ENCODE results near the gene MED22.

MED22 gene

DNA sequence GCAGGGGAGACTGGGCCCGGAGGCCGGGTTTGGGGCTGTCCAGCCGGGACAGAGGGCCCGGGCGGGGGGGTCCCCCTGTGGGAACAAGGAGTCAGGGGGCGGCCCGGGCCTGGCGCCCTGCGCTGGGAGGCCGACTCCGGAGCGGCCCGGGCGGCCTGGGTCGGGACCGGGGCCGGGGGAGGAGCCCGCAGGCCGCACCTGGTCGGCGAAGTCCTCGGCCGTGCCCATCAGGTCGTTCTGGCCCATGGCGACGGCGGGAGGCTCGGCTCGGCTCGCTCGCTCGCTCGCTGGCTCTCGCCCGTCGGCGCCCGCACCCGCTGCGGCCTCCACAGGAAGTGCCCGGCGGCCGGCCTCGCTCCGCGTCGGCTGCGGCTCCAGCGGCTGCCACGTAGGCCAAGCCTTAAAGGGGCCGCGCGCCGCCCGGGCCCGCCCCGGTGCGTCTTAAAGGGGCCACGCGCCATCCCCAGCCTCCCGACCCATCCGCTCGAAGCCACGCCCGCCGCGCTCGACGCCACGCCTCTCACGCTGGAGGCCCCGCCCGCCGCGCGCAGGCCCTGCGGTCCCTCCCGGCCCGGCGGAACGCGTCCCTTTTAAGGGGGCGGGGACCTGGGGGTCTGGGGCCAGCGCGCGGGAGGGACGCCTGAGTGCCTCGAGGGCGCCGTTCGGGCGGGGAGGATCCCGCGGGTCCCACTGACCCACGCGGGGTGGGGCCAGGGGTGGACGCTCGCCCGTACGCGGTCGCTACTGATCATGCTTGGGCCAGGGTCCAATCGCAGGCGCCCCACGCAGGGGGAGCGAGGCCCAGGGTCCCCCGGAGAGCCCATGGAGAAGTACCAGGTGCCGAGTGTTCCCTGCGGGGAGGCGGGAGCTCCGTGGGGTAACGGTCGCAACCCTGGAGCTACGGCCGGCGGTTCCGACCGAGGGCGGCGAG is 28.1 kb upstream of the MED22 start, which contains the start of the genes STKLD1 and SURF4:
TSS of gene STKLD1 (plus strand) at position 643 of the 931 bp plus-strand sequence. CDS start at position 751, 108 bp downstream.
TSS of gene SURF4 (minus strand) at position 337 of the 931 bp plus-strand sequence. CDS start at position 246, 91 bp downstream.
- peak; percentile 90 for DNase-seq

- no peak for DNase-seq
Observed at GRCh38 chr9:133375116-133375723, 27.3 kb upstream of the MED22 start.

- DNase-seq = no peak
Observed at GRCh38 chr9:133374612-133375115, 26.7 kb upstream of the MED22 start.

- no peak for DNase-seq
Observed at GRCh38 chr9:133372144-133372543, 24.2 kb upstream of the MED22 start.

GRCh38 chr9:133371261-133371711 is 23.4 kb upstream of the MED22 start:
- DNase-seq = no peak

- no peak for DNase-seq
Observed at GRCh38 chr9:133370685-133371084, 22.8 kb upstream of the MED22 start.

DNA sequence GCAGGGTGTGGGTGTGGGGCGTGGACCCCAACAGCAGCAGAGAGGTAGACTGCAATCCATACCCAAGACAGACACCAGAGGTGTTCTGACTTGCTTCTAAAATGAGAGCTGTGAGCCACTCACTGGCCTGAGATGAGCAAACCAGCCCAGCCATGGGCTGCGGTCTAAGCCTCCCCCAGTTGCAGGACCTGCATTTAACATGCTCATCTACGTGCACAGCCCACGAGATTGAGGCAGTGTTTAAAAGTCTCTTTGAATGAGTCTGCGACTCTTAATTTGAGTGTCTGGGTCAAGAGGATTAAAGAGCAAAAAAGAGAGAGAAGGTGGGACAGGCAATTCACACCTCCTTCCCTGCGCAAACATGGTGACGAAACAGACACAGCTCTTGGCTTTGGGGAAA is 22.0 kb upstream of the MED22 start:
- DNase-seq = no peak

DNA sequence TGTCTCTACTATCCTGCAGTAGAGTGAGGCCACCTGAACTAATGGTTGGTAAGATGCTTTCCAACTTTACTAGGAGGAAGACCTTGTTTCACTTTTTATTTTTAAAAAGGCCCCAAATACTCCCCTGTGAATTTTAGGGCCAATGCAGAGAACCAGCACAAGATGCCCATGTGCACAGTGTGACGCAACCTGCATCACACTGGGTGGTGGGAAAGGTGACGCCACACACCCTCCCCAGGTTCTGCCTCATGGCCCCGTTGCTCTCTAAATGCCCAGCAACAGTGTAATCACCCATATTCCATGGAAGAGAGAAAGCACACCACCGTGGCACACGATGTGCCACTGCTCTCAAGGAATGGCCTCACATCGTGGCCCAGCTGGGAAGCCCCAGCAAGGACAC is 21.5 kb upstream of the MED22 start:
- DNase-seq = no peak

DNA sequence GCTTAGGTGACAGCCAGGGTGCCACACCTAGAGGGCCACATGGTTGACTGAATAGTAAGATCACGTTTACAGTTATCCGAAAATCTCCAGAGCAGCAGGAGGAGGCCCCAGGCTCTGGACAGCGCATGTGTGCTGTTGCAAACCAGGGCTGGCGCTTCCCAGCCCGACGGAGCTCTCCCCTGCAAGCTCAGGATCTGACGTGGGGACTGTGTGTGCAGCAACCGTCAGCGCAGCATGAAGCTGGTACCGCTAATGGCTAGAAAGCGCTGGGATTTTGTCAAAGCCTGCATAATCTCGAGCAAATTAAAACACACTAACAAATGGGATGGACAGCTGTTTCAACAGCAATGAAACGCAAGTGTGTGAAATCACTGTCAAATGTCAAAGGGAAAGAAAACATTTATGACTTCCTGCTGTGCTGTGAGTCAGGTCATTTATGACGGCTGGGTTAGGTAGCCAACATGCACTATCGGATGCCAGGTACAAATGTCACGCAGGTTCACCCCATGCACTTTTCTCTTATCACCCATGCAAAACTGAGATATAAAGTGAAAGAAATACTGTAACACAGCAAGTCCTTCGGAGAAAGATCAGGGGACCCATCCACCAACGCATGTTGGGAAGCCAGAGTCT is 20.4 kb upstream of the MED22 start:
- DNase-seq = no peak

DNA sequence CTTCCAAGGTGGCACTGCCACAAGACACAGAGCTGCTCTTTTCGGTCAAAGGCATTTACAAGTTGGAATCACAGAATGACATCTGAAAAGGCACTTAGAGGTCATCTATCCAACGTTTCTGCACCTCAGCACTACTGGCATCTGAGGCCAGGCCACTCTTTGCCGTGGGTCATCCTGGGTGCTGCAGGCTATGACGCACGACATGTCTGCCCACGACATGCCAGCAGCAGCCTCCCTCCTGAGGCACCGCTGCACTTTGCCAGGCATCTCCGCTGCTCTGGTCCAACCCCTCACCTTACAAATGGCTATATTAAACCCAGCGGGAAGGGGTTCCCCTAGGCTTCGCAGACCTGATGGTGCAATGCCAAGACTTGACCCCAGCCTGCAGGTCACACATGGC is 19.8 kb upstream of the MED22 start:
- DNase-seq = no peak

DNA sequence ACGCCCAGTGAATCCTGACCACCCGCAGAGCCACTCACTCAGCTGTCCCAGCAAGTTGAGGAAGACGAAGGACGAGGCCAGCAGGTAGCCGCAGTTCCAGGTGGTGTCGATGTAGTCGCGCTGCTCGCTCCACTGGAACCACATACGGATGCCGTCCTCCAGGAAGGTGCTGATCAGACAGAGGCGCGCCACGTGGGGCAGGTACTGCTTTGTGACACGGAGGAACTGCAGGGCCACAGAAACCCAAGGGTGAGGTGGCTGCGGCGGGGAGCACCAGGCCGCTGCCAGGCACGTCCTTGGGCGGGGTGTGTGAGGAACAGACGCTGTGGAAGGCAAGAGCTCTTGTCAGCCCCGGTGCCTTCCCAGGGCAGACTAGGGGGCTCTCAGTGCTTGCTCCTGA is 19.3 kb upstream of the MED22 start:
- DNase-seq = no peak

- DNase-seq = no peak
Observed at GRCh38 chr9:133366435-133366834, 18.5 kb upstream of the MED22 start.

DNA sequence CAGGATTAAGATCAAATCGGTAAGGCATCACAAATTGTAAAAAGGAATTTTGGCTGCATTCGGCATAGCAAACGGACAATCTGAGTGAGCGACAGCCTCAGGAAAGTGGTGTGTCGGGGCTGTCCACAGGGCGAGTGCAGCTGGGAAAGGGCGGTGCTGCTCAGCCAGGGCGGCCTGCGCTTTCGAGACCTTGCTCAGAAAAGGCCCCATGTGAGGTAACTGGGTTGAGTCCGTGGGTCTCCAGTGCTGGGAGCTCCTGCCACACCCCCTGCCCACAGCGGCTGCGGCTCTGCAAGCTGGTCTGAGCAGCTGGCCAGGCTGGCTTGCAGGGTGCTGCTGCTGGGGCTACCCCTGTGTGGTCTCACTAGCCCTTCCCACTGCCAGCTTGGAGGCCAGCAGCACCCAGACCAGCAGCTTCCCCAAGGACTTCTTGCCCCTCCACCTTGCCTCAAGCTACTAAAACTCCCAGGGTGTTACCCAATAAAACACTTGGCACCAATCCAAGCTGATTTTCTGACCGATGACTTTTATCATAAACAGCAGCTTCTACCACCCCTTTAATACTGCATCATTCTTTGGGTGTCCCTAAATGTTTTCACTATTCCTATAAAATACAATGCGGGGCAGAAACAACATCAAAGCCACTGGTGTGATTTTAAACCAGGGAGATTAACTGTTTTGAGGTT is 14.6 kb upstream of the MED22 start:
- no peak for DNase-seq

DNA sequence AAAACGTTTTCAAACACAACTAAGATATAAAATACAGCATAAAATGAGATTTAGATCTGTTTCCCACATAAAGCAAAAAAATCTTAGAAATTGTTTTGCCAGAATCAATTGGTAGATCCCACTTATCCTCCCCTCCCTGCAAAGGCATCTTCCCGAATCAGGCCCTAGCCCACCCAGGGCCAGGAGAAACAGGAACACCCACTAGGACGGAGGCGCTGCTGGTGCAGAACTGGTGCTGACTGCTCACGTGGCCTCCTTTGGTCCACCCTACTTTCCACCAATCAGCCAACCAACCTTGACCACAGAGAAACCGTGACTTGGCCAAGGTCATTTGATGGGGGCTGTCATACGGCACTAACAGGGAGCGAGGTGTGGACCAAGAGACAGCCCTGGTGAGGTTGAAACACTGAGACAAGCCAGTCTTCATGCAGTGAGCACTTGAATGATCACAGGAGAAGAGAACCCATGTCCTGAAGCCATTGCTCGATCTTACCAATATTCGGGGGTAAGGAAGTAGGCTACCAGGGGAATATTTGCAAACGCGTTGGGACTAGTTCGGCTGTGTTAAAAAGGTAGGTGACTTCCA is 13.7 kb upstream of the MED22 start:
- no peak for DNase-seq

- no peak for DNase-seq
Observed at GRCh38 chr9:133360400-133361393, 12.8 kb upstream of the MED22 start.

GRCh38 chr9:133359399-133360175 is 11.7 kb upstream of the MED22 start:
- DNase-seq = no peak

GRCh38 chr9:133357656-133358055 is 9.7 kb upstream of the MED22 start:
- no peak for DNase-seq

- peak; percentile 52 for DNase-seq
Observed at GRCh38 chr9:133356391-133357091, 8.6 kb upstream of the MED22 start, which contains the start of the genes SURF1 and SURF2. Gene SURF1, minus strand, starts transcription at chr9:133356487. Its CDS starts 34 bp downstream, at chr9:133356453. Gene SURF2, plus strand, starts transcription at chr9:133356550. Its CDS starts 43 bp downstream, at chr9:133356593.

DNA sequence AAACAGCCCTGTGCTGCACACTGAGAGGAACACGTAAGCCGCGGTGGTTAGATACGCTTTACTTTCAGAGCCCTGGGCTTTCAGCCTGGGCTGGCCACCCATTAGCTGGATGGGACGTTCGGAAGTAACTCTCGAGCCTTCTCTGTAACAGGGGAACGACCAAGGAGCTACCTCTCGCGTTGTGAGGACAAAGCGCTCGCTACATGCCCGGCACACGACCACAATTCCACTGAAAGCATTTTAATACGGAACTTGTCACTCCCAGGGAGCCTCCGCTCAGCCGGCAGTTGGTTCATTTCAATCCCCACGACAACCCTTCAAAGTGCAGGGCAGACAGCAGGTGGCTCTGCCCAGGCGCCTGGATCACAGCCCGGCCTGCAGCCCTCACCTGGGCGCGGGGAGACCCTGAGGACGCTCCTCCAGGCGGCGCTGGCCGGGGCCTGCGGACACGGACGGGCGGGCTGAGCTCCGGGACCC is 8.0 kb upstream of the MED22 start:
- no peak for DNase-seq
